Calu3 (cell line): ENCODE data around the gene PI3. TPM values are rescaled to one million over a fixed set of nuclear protein-coding genes. Genes with fewer than 3 reads are reported as not detected.

Experiments used
- BruUV-seq: library from RNA; stranded (reverse); fragments of 400-500 nt; replicated peaks from 2 replicates; lab custom pipeline; 2021; lab: Mats Ljungman, UMichigan
- CTCF ChIA-PET: fragments of 300-600 bp; sonication (Branson Sonifier 250); formaldehyde crosslinking; loops from one replicate; lab custom pipeline; 2022; ENCODE audit warnings: antibody characterized with exemption; lab: Charles Lee
- DNase-seq: peaks from one replicate; pipeline ENCODE4 v3.0.0; 2022
- H3K27ac Mint-ChIP-seq: one replicate; pipeline ENCODE4 v1.8.0; 2022; ENCODE audit warnings: mixed read lengths; ENCODE audit not compliant: unreplicated experiment
- H3K27me3 Mint-ChIP-seq: one replicate; pipeline ENCODE4 v1.8.0; 2022; ENCODE audit warnings: mixed read lengths; ENCODE audit not compliant: unreplicated experiment
- H3K36me3 Mint-ChIP-seq: one replicate; pipeline ENCODE4 v1.8.0; 2022; ENCODE audit warnings: mild to moderate bottlenecking, moderate library complexity, mixed read lengths; ENCODE audit not compliant: insufficient read depth, unreplicated experiment
- H3K4me1 Mint-ChIP-seq: one replicate; pipeline ENCODE4 v1.8.0; 2022; ENCODE audit warnings: mild to moderate bottlenecking, low read depth, mixed read lengths; ENCODE audit not compliant: unreplicated experiment
- H3K4me3 Mint-ChIP-seq: one replicate; pipeline ENCODE4 v1.8.0; 2022; ENCODE audit warnings: mild to moderate bottlenecking, low read depth, moderate library complexity, mixed read lengths; ENCODE audit not compliant: unreplicated experiment
- H3K9me3 Mint-ChIP-seq: one replicate; pipeline ENCODE4 v1.8.0; 2022; ENCODE audit warnings: low read depth, mixed read lengths; ENCODE audit not compliant: unreplicated experiment
- intact Hi-C: fragments of 100-400 bp; cut with micrococcal nuclease; formaldehyde crosslinking; loops from one replicate; pipeline ENCODE4 v1.10.0; 2022; ENCODE audit not compliant: unreplicated experiment
- total RNA-seq: library from RNA; stranded (reverse); gene quantifications from 2 replicates; pipeline ENCODE4 v1.2.3, GENCODE V29; 2022
- TF ChIP-seq, protein P1 (sequence below): fragments of 200-600 bp; IDR thresholded peaks from one replicate; pipeline ENCODE4 v1.8.0; 2022; ENCODE audit warnings: antibody characterized with exemption; ENCODE audit not compliant: unreplicated experiment

PI3 gene
- total RNA-seq, 1 experiment from 2014 or later = 52.0 TPM

DNA sequence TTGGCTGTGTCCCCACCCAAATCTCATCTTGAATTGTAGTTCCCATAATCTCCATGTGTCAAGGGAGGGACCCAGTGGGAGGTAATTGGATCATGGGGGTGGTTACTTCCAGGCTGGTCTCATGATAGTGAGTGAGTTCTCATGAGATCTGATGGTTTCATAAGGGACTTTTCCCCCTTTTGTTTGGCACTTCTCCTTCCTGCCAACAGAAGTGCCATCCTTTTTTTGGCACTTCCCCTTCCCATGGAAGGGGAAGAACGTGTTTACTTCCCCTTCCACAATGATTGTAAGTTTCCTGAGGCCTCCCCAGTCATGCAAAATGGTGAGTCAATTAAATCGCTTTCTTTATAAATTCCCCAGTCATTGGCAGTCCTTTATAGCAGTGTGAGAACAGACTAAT is 18.0 kb upstream of the PI3 start:
- no peak for DNase-seq
- peaks cover 41% of the 10 kb centered on the region for H3K27me3 Mint-ChIP-seq
- no peak overlapping the region for H3K4me3 Mint-ChIP-seq
- H3K9me3 Mint-ChIP-seq = peaks cover 9% of the 10 kb centered on the region
- no peak overlapping the region for H3K27ac Mint-ChIP-seq
- intact Hi-C loops = no loop called here
- peaks cover 26% of the 10 kb centered on the region for H3K4me1 Mint-ChIP-seq
- TF ChIP-seq, protein P1, sequence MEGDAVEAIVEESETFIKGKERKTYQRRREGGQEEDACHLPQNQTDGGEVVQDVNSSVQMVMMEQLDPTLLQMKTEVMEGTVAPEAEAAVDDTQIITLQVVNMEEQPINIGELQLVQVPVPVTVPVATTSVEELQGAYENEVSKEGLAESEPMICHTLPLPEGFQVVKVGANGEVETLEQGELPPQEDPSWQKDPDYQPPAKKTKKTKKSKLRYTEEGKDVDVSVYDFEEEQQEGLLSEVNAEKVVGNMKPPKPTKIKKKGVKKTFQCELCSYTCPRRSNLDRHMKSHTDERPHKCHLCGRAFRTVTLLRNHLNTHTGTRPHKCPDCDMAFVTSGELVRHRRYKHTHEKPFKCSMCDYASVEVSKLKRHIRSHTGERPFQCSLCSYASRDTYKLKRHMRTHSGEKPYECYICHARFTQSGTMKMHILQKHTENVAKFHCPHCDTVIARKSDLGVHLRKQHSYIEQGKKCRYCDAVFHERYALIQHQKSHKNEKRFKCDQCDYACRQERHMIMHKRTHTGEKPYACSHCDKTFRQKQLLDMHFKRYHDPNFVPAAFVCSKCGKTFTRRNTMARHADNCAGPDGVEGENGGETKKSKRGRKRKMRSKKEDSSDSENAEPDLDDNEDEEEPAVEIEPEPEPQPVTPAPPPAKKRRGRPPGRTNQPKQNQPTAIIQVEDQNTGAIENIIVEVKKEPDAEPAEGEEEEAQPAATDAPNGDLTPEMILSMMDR = no peak
- H3K36me3 Mint-ChIP-seq = no peaks in the 10 kb centered on the region
- BruUV-seq = no TSS peak
- CTCF ChIA-PET = interaction anchor here (1.6 kb wide), 1 partner anchor 73 kb away, joined by 10 read pairs; no protein-coding TSS in a partner anchor

GRCh38 chr20:45157962-45158361 is 16.7 kb upstream of the PI3 start:
- H3K27me3 Mint-ChIP-seq = peaks cover 28% of the 10 kb centered on the region
- H3K9me3 Mint-ChIP-seq = peaks cover 11% of the 10 kb centered on the region
- peak; percentile 57 for DNase-seq
- no TSS peak for BruUV-seq
- TF ChIP-seq, protein P1 = no peak
- peak overlapping the region; percentile 18 for H3K4me3 Mint-ChIP-seq
- peak overlapping the region; percentile 0 for H3K27ac Mint-ChIP-seq
- intact Hi-C loops = no loop called here
- CTCF ChIA-PET = interaction anchor here (0.7 to 1.6 kb wide), 7 partner anchors 17 to 136 kb away, joined by 3 to 12 read pairs (median 4); partner anchors contain the start of gene PI3
- no peaks in the 10 kb centered on the region for H3K36me3 Mint-ChIP-seq
- H3K4me1 Mint-ChIP-seq = peaks cover 26% of the 10 kb centered on the region

DNA sequence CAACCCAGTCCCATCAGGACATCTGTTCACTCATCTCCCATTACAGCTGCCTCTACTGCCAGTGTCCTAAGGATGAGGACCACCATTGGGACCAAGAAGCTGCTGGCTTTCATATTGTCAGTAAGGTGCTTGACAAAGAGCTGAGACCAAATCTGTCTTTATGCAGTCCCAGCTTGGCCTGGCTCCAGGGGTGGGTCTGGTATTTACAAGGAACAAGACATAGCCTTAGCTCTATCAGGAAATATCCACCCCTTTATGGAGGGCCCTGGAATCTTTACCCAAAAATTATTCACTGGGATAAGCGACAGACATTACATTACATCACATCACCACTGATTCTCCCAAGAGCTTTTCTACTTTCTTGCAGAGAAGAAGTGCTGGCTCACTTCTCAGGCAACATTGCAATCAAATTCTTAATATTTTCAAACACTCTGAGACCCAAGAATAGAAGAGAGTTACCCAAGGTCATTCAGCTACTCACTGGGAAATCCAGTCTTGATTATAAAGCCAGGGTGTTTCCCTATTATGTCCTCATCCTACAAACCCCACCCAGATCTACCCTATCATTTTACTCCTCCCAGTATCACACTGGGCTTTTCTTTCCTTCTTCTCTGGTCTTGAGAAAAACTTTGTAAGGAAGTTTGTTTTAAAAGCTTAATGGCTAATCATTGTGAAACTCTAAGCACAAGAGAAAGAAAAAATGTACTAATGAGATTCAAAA is 11.5 kb upstream of the PI3 start:
- TF ChIP-seq, protein P1 = no peak
- peaks cover 10% of the 10 kb centered on the region for H3K4me1 Mint-ChIP-seq
- H3K27ac Mint-ChIP-seq = no peak overlapping the region
- no peak for DNase-seq
- no peak overlapping the region for H3K4me3 Mint-ChIP-seq
- intact Hi-C loops = no loop called here
- no TSS peak for BruUV-seq
- H3K27me3 Mint-ChIP-seq = peaks cover 35% of the 10 kb centered on the region
- no peaks in the 10 kb centered on the region for H3K36me3 Mint-ChIP-seq
- CTCF ChIA-PET = interaction anchor here (0.8 to 1.2 kb wide), 2 partner anchors 11 to 13 kb away, joined by 3 to 7 read pairs; partner anchors contain the start of gene PI3
- peaks cover 15% of the 10 kb centered on the region for H3K9me3 Mint-ChIP-seq

DNA sequence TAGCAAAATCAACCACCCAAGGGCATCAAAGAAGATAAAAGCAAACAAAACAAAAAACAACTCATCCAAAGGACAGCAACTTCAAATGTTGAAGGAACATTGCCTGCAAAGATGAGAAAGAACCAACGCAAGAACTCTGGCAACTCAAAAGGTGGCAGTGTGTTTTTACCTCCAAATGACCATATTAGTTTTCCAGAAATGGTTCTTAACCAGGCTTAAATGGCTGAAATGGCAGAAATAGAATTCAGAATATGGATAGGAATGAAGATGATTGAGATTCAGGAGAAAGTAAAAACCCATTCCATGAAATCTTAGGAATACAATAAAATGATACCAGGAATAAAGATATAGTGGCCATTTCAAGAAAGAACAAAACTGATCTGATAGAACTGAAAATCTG is 9.8 kb upstream of the PI3 start:
- Mint-ChIP-seq H3K9me3 (peaks cover 9% of the 10 kb centered on the region), H3K36me3 (no peaks in the 10 kb centered on the region), H3K27me3 (peaks cover 35% of the 10 kb centered on the region), H3K4me1 (no peaks in the 10 kb centered on the region), H3K4me3 (no peak overlapping the region), H3K27ac (no peak overlapping the region)
- CTCF ChIA-PET = no interaction called here
- intact Hi-C loops = no loop called here
- no peak for DNase-seq
- TF ChIP-seq, protein P1 = no peak
- BruUV-seq = no TSS peak
